Activated CD4-positive, alpha-beta T cell treated with anti-CD3 and anti-CD28 coated beads, Interleukin-2, amount 10 ng/mL, durations not matched to agents 24 days and 14 days (primary cell): ENCODE data around the gene GSC2. TPM values are rescaled to one million over a fixed set of nuclear protein-coding genes. Genes with fewer than 3 reads are reported as not detected.

Experiments used
- DNase-seq: peaks from one replicate; pipeline ENCODE4 v3.0.0; 2022
- H3K27ac Mint-ChIP-seq: one replicate; pipeline ENCODE4 v1.8.0; 2022; ENCODE audit warnings: mild to moderate bottlenecking, mixed read lengths
- H3K27me3 Mint-ChIP-seq: one replicate; pipeline ENCODE4 v1.8.0; 2022; ENCODE audit warnings: mixed read lengths
- H3K36me3 Mint-ChIP-seq: one replicate; pipeline ENCODE4 v1.8.0; 2022; ENCODE audit warnings: low read depth, mild to moderate bottlenecking, mixed read lengths
- H3K4me1 Mint-ChIP-seq: one replicate; pipeline ENCODE4 v1.8.0; 2021; ENCODE audit warnings: mixed read lengths
- H3K4me3 Mint-ChIP-seq: one replicate; pipeline ENCODE4 v1.8.0; 2022; ENCODE audit warnings: mild to moderate bottlenecking, moderate library complexity, mixed read lengths
- H3K9me3 Mint-ChIP-seq: one replicate; pipeline ENCODE4 v1.8.0; 2021; ENCODE audit warnings: mixed read lengths
- intact Hi-C: fragments of 100-400 bp; cut with micrococcal nuclease; formaldehyde crosslinking; loops from one replicate; pipeline ENCODE4 v1.15.1; 2023
- total RNA-seq: library from RNA; stranded (reverse); gene quantifications from 2 replicates; pipeline ENCODE4 v1.2.3, GENCODE V29; 2022

The GSC2 gene
- total RNA-seq, result not detected in 2 replicates

GRCh38 chr22:19149991-19150390 is at the start of gene GSC2:
Gene GSC2, minus strand, starts transcription at chr22:19150292. Its CDS starts 9 bp downstream, at chr22:19150283.
- H3K36me3 Mint-ChIP-seq, result peaks cover 4% of the 10 kb centered on the region
- peak within 1 kb of the TSS; percentile 81 for H3K4me3 Mint-ChIP-seq
- intact Hi-C loops, result no loop called here
- peaks cover 53% of the 10 kb centered on the region for H3K27me3 Mint-ChIP-seq
- H3K27ac Mint-ChIP-seq, result no peak within 1 kb of the TSS
- peaks cover 3% of the 10 kb centered on the region for H3K4me1 Mint-ChIP-seq
- H3K9me3 Mint-ChIP-seq, result no peaks in the 10 kb centered on the region
- DNase-seq, result no peak

GRCh38 chr22:19199479-19199878 is 49.4 kb upstream of the GSC2 start:
- H3K9me3 Mint-ChIP-seq, result no peaks in the 10 kb centered on the region
- no peaks in the 10 kb centered on the region for H3K36me3 Mint-ChIP-seq
- no peak overlapping the region for H3K4me3 Mint-ChIP-seq
- H3K27me3 Mint-ChIP-seq, result peaks cover 11% of the 10 kb centered on the region
- intact Hi-C loops, result no loop called here
- H3K27ac Mint-ChIP-seq, result no peak overlapping the region
- no peak for DNase-seq
- peaks cover 9% of the 10 kb centered on the region for H3K4me1 Mint-ChIP-seq

GRCh38 chr22:19197997-19198865 is 48.1 kb upstream of the GSC2 start:
- peaks cover 9% of the 10 kb centered on the region for H3K4me1 Mint-ChIP-seq
- no peak for DNase-seq
- H3K27ac Mint-ChIP-seq, result no peak overlapping the region
- H3K27me3 Mint-ChIP-seq, result peaks cover 8% of the 10 kb centered on the region
- H3K9me3 Mint-ChIP-seq, result no peaks in the 10 kb centered on the region
- no peaks in the 10 kb centered on the region for H3K36me3 Mint-ChIP-seq
- H3K4me3 Mint-ChIP-seq, result no peak overlapping the region
- intact Hi-C loops, result no loop called here

GRCh38 chr22:19196841-19197612 is 46.9 kb upstream of the GSC2 start:
- no peaks in the 10 kb centered on the region for H3K9me3 Mint-ChIP-seq
- peaks cover 8% of the 10 kb centered on the region for H3K27me3 Mint-ChIP-seq
- no peak overlapping the region for H3K4me3 Mint-ChIP-seq
- no peaks in the 10 kb centered on the region for H3K36me3 Mint-ChIP-seq
- H3K4me1 Mint-ChIP-seq, result peaks cover 9% of the 10 kb centered on the region
- no peak for DNase-seq
- H3K27ac Mint-ChIP-seq, result no peak overlapping the region
- intact Hi-C loops, result no loop called here

GRCh38 chr22:19195796-19196731 is 46.0 kb upstream of the GSC2 start:
- DNase-seq, result peak; percentile 66
- intact Hi-C loops, result no loop called here
- Mint-ChIP-seq H3K27me3 (peaks cover 8% of the 10 kb centered on the region), H3K9me3 (no peaks in the 10 kb centered on the region), H3K4me3 (no peak overlapping the region), H3K27ac (no peak overlapping the region), H3K36me3 (no peaks in the 10 kb centered on the region), H3K4me1 (peaks cover 9% of the 10 kb centered on the region)

- H3K36me3 Mint-ChIP-seq, result no peaks in the 10 kb centered on the region
- intact Hi-C loops, result no loop called here
- H3K4me3 Mint-ChIP-seq, result no peak overlapping the region
- H3K27ac Mint-ChIP-seq, result no peak overlapping the region
- peaks cover 9% of the 10 kb centered on the region for H3K4me1 Mint-ChIP-seq
- no peak for DNase-seq
- H3K9me3 Mint-ChIP-seq, result no peaks in the 10 kb centered on the region
- H3K27me3 Mint-ChIP-seq, result peaks cover 8% of the 10 kb centered on the region
Measured at GRCh38 chr22:19194766-19195536, 44.9 kb upstream of the GSC2 start.

- intact Hi-C loops, result no loop called here
- peaks cover 4% of the 10 kb centered on the region for H3K27me3 Mint-ChIP-seq
- H3K9me3 Mint-ChIP-seq, result no peaks in the 10 kb centered on the region
- no peak overlapping the region for H3K27ac Mint-ChIP-seq
- no peak overlapping the region for H3K4me3 Mint-ChIP-seq
- peaks cover 9% of the 10 kb centered on the region for H3K4me1 Mint-ChIP-seq
- DNase-seq, result no peak
- no peaks in the 10 kb centered on the region for H3K36me3 Mint-ChIP-seq
Measured at GRCh38 chr22:19193879-19194278, 43.8 kb upstream of the GSC2 start.

GRCh38 chr22:19187716-19188563 is 37.8 kb upstream of the GSC2 start:
- H3K4me3 Mint-ChIP-seq, result no peak overlapping the region
- H3K27ac Mint-ChIP-seq, result no peak overlapping the region
- no peaks in the 10 kb centered on the region for H3K36me3 Mint-ChIP-seq
- no peaks in the 10 kb centered on the region for H3K9me3 Mint-ChIP-seq
- no peaks in the 10 kb centered on the region for H3K27me3 Mint-ChIP-seq
- H3K4me1 Mint-ChIP-seq, result no peaks in the 10 kb centered on the region
- intact Hi-C loops, result no loop called here
- no peak for DNase-seq

- peaks cover 12% of the 10 kb centered on the region for H3K4me1 Mint-ChIP-seq
- no peak for DNase-seq
- H3K9me3 Mint-ChIP-seq, result no peaks in the 10 kb centered on the region
- intact Hi-C loops, result no loop called here
- no peaks in the 10 kb centered on the region for H3K36me3 Mint-ChIP-seq
- H3K27ac Mint-ChIP-seq, result no peak overlapping the region
- H3K27me3 Mint-ChIP-seq, result no peaks in the 10 kb centered on the region
- no peak overlapping the region for H3K4me3 Mint-ChIP-seq
Measured at GRCh38 chr22:19184276-19184997, 34.3 kb upstream of the GSC2 start.

GRCh38 chr22:19183216-19183615 is 33.1 kb upstream of the GSC2 start:
- Mint-ChIP-seq H3K27ac (no peak overlapping the region), H3K4me1 (peaks cover 15% of the 10 kb centered on the region), H3K4me3 (no peak overlapping the region), H3K9me3 (no peaks in the 10 kb centered on the region), H3K27me3 (no peaks in the 10 kb centered on the region), H3K36me3 (no peaks in the 10 kb centered on the region)
- intact Hi-C loops, result no loop called here
- DNase-seq, result no peak

GRCh38 chr22:19182472-19183157 is 32.5 kb upstream of the GSC2 start:
- intact Hi-C loops, result no loop called here
- Mint-ChIP-seq H3K36me3 (no peaks in the 10 kb centered on the region), H3K4me3 (no peak overlapping the region), H3K27ac (no peak overlapping the region), H3K4me1 (peaks cover 15% of the 10 kb centered on the region), H3K9me3 (no peaks in the 10 kb centered on the region), H3K27me3 (no peaks in the 10 kb centered on the region)
- DNase-seq, result peak; percentile 62
